ENCODE results near the gene THSD4. TPM values are rescaled to one million over a fixed set of nuclear protein-coding genes. Genes with fewer than 3 reads are reported as not detected.

THSD4 gene
- total and polyA plus RNA-seq, 2 donors (not counting 1 experiment from before 2014, with no cell fraction given), result 43.1 to 95.5 TPM

- Histone ChIP-seq H3K36me3 (ENCODE audit: control insufficient read depth, insufficient read depth, low read length) (no peaks in the 10 kb centered on the region), H2AFZ (ENCODE audit: low read length) (no peak overlapping the region), H3K79me2 (ENCODE audit: control insufficient read depth, insufficient read depth, low read length) (no peaks in the 10 kb centered on the region), H3K4me1 (ENCODE audit: control insufficient read depth, extremely low read depth, insufficient read depth, low read length) (no peaks in the 10 kb centered on the region), H3K27ac (ENCODE audit: insufficient read depth, low read length) (no peak overlapping the region), H3K4me3 (replicated peaks in 1 of 4; ENCODE audit: control extremely low read depth in 1 of 4, insufficient read depth in 1 of 4, low read depth in 3 of 4, low read length in 4 of 4) (no peak overlapping the region), H3K9ac (ENCODE audit: insufficient read depth, low read length) (no peak overlapping the region), H3K9me3 (ENCODE audit: control insufficient read depth, insufficient read depth, low read depth, low read length) (no peaks in the 10 kb centered on the region), H3K4me2 (ENCODE audit: extremely low read depth, insufficient read depth, low read length) (no peak overlapping the region), H4K20me1 (ENCODE audit: control insufficient read depth, extremely low read depth, insufficient read depth, low read length) (no peaks in the 10 kb centered on the region), H3K27me3 (ENCODE audit: control insufficient read depth, insufficient read depth, low read length) (no peaks in the 10 kb centered on the region)
- no peak for DNase-seq (ENCODE audit: low read depth in 2 of 2)
- no peak for TF ChIP-seq CTCF (conservative IDR thresholded peaks at IDR 0.05 in 1 of 2, IDR thresholded peaks at IDR 0.05 in 1 of 2; ENCODE audit: low read depth in 1 of 2, low read length in 2 of 2)
- TF ChIP-seq EZH2 (IDR thresholded peaks at IDR 0.05; ENCODE audit: low read length, missing control alignments), result no peak
These were observed 497.1 kb downstream of the THSD4 start for GRCh38 chr15:71612397-71612722.

- H3K27ac ChIP-seq (ENCODE audit: insufficient read depth, low read length), result no peak overlapping the region
- H3K79me2 ChIP-seq (ENCODE audit: control insufficient read depth, insufficient read depth, low read length), result no peaks in the 10 kb centered on the region
- H3K9ac ChIP-seq (ENCODE audit: insufficient read depth, low read length), result no peak overlapping the region
- no peaks in the 10 kb centered on the region for H3K9me3 ChIP-seq (ENCODE audit: control insufficient read depth, insufficient read depth, low read depth, low read length)
- H3K4me3 ChIP-seq (replicated peaks in 1 of 4; ENCODE audit: control extremely low read depth in 1 of 4, insufficient read depth in 1 of 4, low read depth in 3 of 4, low read length in 4 of 4), result no peak overlapping the region
- H3K27me3 ChIP-seq (ENCODE audit: control insufficient read depth, insufficient read depth, low read length), result no peaks in the 10 kb centered on the region
- no peak overlapping the region for H3K4me2 ChIP-seq (ENCODE audit: extremely low read depth, insufficient read depth, low read length)
- no peaks in the 10 kb centered on the region for H3K4me1 ChIP-seq (ENCODE audit: control insufficient read depth, extremely low read depth, insufficient read depth, low read length)
- no peak overlapping the region for H2AFZ ChIP-seq (ENCODE audit: low read length)
- no peaks in the 10 kb centered on the region for H3K36me3 ChIP-seq (ENCODE audit: control insufficient read depth, insufficient read depth, low read length)
- TF ChIP-seq CTCF (conservative IDR thresholded peaks at IDR 0.05 in 1 of 2, IDR thresholded peaks at IDR 0.05 in 1 of 2; ENCODE audit: low read depth in 1 of 2, low read length in 2 of 2), result no peak
- TF ChIP-seq EZH2 (IDR thresholded peaks at IDR 0.05; ENCODE audit: low read length, missing control alignments), result no peak
- DNase-seq (ENCODE audit: low read depth in 2 of 2), result no peak
- no peaks in the 10 kb centered on the region for H4K20me1 ChIP-seq (ENCODE audit: control insufficient read depth, extremely low read depth, insufficient read depth, low read length)
These were observed 497.6 kb downstream of the THSD4 start for GRCh38 chr15:71612869-71613268.

- H3K4me2 ChIP-seq (ENCODE audit: extremely low read depth, insufficient read depth, low read length), result no peak overlapping the region
- H4K20me1 ChIP-seq (ENCODE audit: control insufficient read depth, extremely low read depth, insufficient read depth, low read length), result no peaks in the 10 kb centered on the region
- no peaks in the 10 kb centered on the region for H3K4me1 ChIP-seq (ENCODE audit: control insufficient read depth, extremely low read depth, insufficient read depth, low read length)
These were observed 507.8 kb downstream of the THSD4 start for GRCh38 chr15:71623111-71623510.

More at GRCh38 chr15:71623111-71623510, 507.8 kb downstream of the THSD4 start:
- DNase-seq (ENCODE audit: low read depth in 2 of 2), result no peak
- Histone ChIP-seq H3K9me3 (ENCODE audit: control insufficient read depth, insufficient read depth, low read depth, low read length) (no peaks in the 10 kb centered on the region), H2AFZ (ENCODE audit: low read length) (no peak overlapping the region), H3K27me3 (ENCODE audit: control insufficient read depth, insufficient read depth, low read length) (no peaks in the 10 kb centered on the region), H3K79me2 (ENCODE audit: control insufficient read depth, insufficient read depth, low read length) (no peaks in the 10 kb centered on the region), H3K36me3 (ENCODE audit: control insufficient read depth, insufficient read depth, low read length) (no peaks in the 10 kb centered on the region), H3K4me3 (replicated peaks in 1 of 4; ENCODE audit: control extremely low read depth in 1 of 4, insufficient read depth in 1 of 4, low read depth in 3 of 4, low read length in 4 of 4) (no peak overlapping the region), H3K9ac (ENCODE audit: insufficient read depth, low read length) (no peak overlapping the region), H3K27ac (ENCODE audit: insufficient read depth, low read length) (no peak overlapping the region)
- TF ChIP-seq EZH2 (IDR thresholded peaks at IDR 0.05; ENCODE audit: low read length, missing control alignments) (no peak), CTCF (conservative IDR thresholded peaks at IDR 0.05 in 1 of 2, IDR thresholded peaks at IDR 0.05 in 1 of 2; ENCODE audit: low read depth in 1 of 2, low read length in 2 of 2) (no peak)

Data from fibroblast of lung (primary cell).